NCI-H82 (cell line): ENCODE data around the gene SNRPA.
"Not testable (repeated sequence)": the region's sequence is repeated elsewhere in the genome, so short reads cannot be mapped to it uniquely, and the experiment has no call there.

ENCODE experiments used
- DNase-seq: peaks from one replicate; lab custom pipeline; 2025; lab: John Stamatoyannopoulos, UW

SNRPA gene

GRCh38 chr19:40747536-40747935 is 3.5 kb upstream of the SNRPA start:
- DNase-seq = no peak

- DNase-seq = peak; percentile 100
Measured at GRCh38 chr19:40750058-40750873, 737 bp upstream of the SNRPA start, which contains the start of gene ACTMAP. Gene ACTMAP (minus strand): TSS chr19:40750477. CDS start chr19:40749803, 674 bp downstream.

- no peak for DNase-seq
Measured at GRCh38 chr19:40752257-40752781, 1.3 kb downstream of the SNRPA start.

GRCh38 chr19:40754611-40755247 is 3.7 kb downstream of the SNRPA start:
- no peak for DNase-seq

- DNase-seq = no peak
Measured at GRCh38 chr19:40755248-40755624, 4.2 kb downstream of the SNRPA start.

- DNase-seq = no peak
Measured at GRCh38 chr19:40755791-40756190, 4.8 kb downstream of the SNRPA start.

- DNase-seq = no peak
Measured at GRCh38 chr19:40756502-40757110, 5.6 kb downstream of the SNRPA start.

GRCh38 chr19:40758491-40758890 is 7.5 kb downstream of the SNRPA start:
- no peak for DNase-seq

GRCh38 chr19:40759352-40759751 is 8.3 kb downstream of the SNRPA start:
- no peak for DNase-seq

- no peak for DNase-seq
Measured at GRCh38 chr19:40762754-40763470, 11.9 kb downstream of the SNRPA start.

GRCh38 chr19:40763526-40763925 is 12.5 kb downstream of the SNRPA start:
- no peak for DNase-seq

GRCh38 chr19:40763963-40764362 is 13.0 kb downstream of the SNRPA start:
- no peak for DNase-seq

- DNase-seq = not testable (repeated sequence)
Measured at GRCh38 chr19:40766385-40766784, 15.4 kb downstream of the SNRPA start.

GRCh38 chr19:40768869-40769268 is 17.9 kb downstream of the SNRPA start:
- no peak for DNase-seq

- peak; percentile 58 for DNase-seq
Measured at GRCh38 chr19:40771101-40771862, 20.3 kb downstream of the SNRPA start.

GRCh38 chr19:40774916-40775631 is 24.1 kb downstream of the SNRPA start, which contains the start of gene MIA:
Gene MIA (plus strand): TSS chr19:40775521. CDS start chr19:40775543, 22 bp downstream.
- no peak for DNase-seq

GRCh38 chr19:40775632-40776022 is 24.6 kb downstream of the SNRPA start:
- DNase-seq = no peak

- no peak for DNase-seq
Measured at GRCh38 chr19:40776364-40776763, 25.4 kb downstream of the SNRPA start.

GRCh38 chr19:40776932-40777644 is 26.1 kb downstream of the SNRPA start:
- DNase-seq = peak; percentile 98

GRCh38 chr19:40777645-40777936 is 26.6 kb downstream of the SNRPA start:
- no peak for DNase-seq
